ENCODE results near the gene MEF2C. TPM values are rescaled to one million over a fixed set of nuclear protein-coding genes. Genes with fewer than 3 reads are reported as not detected.

Gene MEF2C
- total and polyA plus RNA-seq, 2 donors (not counting 1 experiment from before 2014, with no cell fraction given) = 12.2 to 15.7 TPM

GRCh38 chr5:88885002-88885401 lies 2.0 kb upstream of the MEF2C start:
- Histone ChIP-seq H2AFZ (ENCODE audit: low read length) (peak overlapping the region; percentile 10), H3K27ac (ENCODE audit: insufficient read depth, low read length) (no peak overlapping the region), H3K4me1 (ENCODE audit: control insufficient read depth, extremely low read depth, insufficient read depth, low read length) (no peaks in the 10 kb centered on the region), H4K20me1 (ENCODE audit: control insufficient read depth, extremely low read depth, insufficient read depth, low read length) (no peaks in the 10 kb centered on the region), H3K27me3 (ENCODE audit: control insufficient read depth, insufficient read depth, low read length) (no peaks in the 10 kb centered on the region), H3K9ac (ENCODE audit: insufficient read depth, low read length) (no peak overlapping the region), H3K4me2 (ENCODE audit: extremely low read depth, insufficient read depth, low read length) (peak overlapping the region; percentile 74), H3K9me3 (ENCODE audit: control insufficient read depth, insufficient read depth, low read depth, low read length) (no peaks in the 10 kb centered on the region), H3K79me2 (ENCODE audit: control insufficient read depth, insufficient read depth, low read length) (peaks cover 19% of the 10 kb centered on the region), H3K4me3 (replicated peaks in 1 of 4; ENCODE audit: control extremely low read depth in 1 of 4, insufficient read depth in 1 of 4, low read depth in 3 of 4, low read length in 4 of 4) (peak overlapping the region in 1 of 4 experiments; percentile 82), H3K36me3 (ENCODE audit: control insufficient read depth, insufficient read depth, low read length) (no peaks in the 10 kb centered on the region)
- DNase-seq (ENCODE audit: low read depth in 2 of 2) = no peak
- TF ChIP-seq EZH2 (IDR thresholded peaks at IDR 0.05; ENCODE audit: low read length, missing control alignments) = no peak
- TF ChIP-seq, protein P1, sequence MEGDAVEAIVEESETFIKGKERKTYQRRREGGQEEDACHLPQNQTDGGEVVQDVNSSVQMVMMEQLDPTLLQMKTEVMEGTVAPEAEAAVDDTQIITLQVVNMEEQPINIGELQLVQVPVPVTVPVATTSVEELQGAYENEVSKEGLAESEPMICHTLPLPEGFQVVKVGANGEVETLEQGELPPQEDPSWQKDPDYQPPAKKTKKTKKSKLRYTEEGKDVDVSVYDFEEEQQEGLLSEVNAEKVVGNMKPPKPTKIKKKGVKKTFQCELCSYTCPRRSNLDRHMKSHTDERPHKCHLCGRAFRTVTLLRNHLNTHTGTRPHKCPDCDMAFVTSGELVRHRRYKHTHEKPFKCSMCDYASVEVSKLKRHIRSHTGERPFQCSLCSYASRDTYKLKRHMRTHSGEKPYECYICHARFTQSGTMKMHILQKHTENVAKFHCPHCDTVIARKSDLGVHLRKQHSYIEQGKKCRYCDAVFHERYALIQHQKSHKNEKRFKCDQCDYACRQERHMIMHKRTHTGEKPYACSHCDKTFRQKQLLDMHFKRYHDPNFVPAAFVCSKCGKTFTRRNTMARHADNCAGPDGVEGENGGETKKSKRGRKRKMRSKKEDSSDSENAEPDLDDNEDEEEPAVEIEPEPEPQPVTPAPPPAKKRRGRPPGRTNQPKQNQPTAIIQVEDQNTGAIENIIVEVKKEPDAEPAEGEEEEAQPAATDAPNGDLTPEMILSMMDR (conservative IDR thresholded peaks at IDR 0.05 in 1 of 2, IDR thresholded peaks at IDR 0.05 in 1 of 2; ENCODE audit: low read depth in 1 of 2, low read length in 2 of 2) = no peak

GRCh38 chr5:88884608-88884877 lies 1.6 kb upstream of the MEF2C start:
- Histone ChIP-seq H2AFZ (ENCODE audit: low read length) (peak overlapping the region; percentile 73), H3K4me2 (ENCODE audit: extremely low read depth, insufficient read depth, low read length) (peak overlapping the region; percentile 74), H4K20me1 (ENCODE audit: control insufficient read depth, extremely low read depth, insufficient read depth, low read length) (no peaks in the 10 kb centered on the region), H3K4me3 (replicated peaks in 1 of 4; ENCODE audit: control extremely low read depth in 1 of 4, insufficient read depth in 1 of 4, low read depth in 3 of 4, low read length in 4 of 4) (peak overlapping the region; percentile 73 to 86 (median 80)), H3K9me3 (ENCODE audit: control insufficient read depth, insufficient read depth, low read depth, low read length) (no peaks in the 10 kb centered on the region), H3K27ac (ENCODE audit: insufficient read depth, low read length) (peak overlapping the region; percentile 77), H3K4me1 (ENCODE audit: control insufficient read depth, extremely low read depth, insufficient read depth, low read length) (peaks cover 4% of the 10 kb centered on the region), H3K9ac (ENCODE audit: insufficient read depth, low read length) (peak overlapping the region; percentile 76), H3K79me2 (ENCODE audit: control insufficient read depth, insufficient read depth, low read length) (peaks cover 23% of the 10 kb centered on the region), H3K36me3 (ENCODE audit: control insufficient read depth, insufficient read depth, low read length) (no peaks in the 10 kb centered on the region), H3K27me3 (ENCODE audit: control insufficient read depth, insufficient read depth, low read length) (no peaks in the 10 kb centered on the region)
- TF ChIP-seq, protein P1 (conservative IDR thresholded peaks at IDR 0.05 in 1 of 2, IDR thresholded peaks at IDR 0.05 in 1 of 2; ENCODE audit: low read depth in 1 of 2, low read length in 2 of 2) = no peak
- no peak for TF ChIP-seq EZH2 (IDR thresholded peaks at IDR 0.05; ENCODE audit: low read length, missing control alignments)
- DNase-seq (ENCODE audit: low read depth in 2 of 2) = peak in 1 of 2 donors; percentile 22

GRCh38 chr5:88883836-88884607 lies 1.0 kb upstream of the MEF2C start:
- Histone ChIP-seq H4K20me1 (ENCODE audit: control insufficient read depth, extremely low read depth, insufficient read depth, low read length) (no peaks in the 10 kb centered on the region), H3K4me3 (replicated peaks in 1 of 4; ENCODE audit: control extremely low read depth in 1 of 4, insufficient read depth in 1 of 4, low read depth in 3 of 4, low read length in 4 of 4) (peak overlapping the region; percentile 73 to 86 (median 80)), H3K4me2 (ENCODE audit: extremely low read depth, insufficient read depth, low read length) (peak overlapping the region; percentile 74), H3K79me2 (ENCODE audit: control insufficient read depth, insufficient read depth, low read length) (peaks cover 26% of the 10 kb centered on the region), H3K27me3 (ENCODE audit: control insufficient read depth, insufficient read depth, low read length) (no peaks in the 10 kb centered on the region), H3K36me3 (ENCODE audit: control insufficient read depth, insufficient read depth, low read length) (no peaks in the 10 kb centered on the region), H3K4me1 (ENCODE audit: control insufficient read depth, extremely low read depth, insufficient read depth, low read length) (peaks cover 4% of the 10 kb centered on the region), H3K9ac (ENCODE audit: insufficient read depth, low read length) (peak overlapping the region; percentile 76), H3K9me3 (ENCODE audit: control insufficient read depth, insufficient read depth, low read depth, low read length) (no peaks in the 10 kb centered on the region), H2AFZ (ENCODE audit: low read length) (peak overlapping the region; percentile 73), H3K27ac (ENCODE audit: insufficient read depth, low read length) (peak overlapping the region; percentile 77)
- peak; percentile 80 to 83 for DNase-seq (ENCODE audit: low read depth in 2 of 2)
- no peak for TF ChIP-seq EZH2 (IDR thresholded peaks at IDR 0.05; ENCODE audit: low read length, missing control alignments)
- TF ChIP-seq, protein P1 (conservative IDR thresholded peaks at IDR 0.05 in 1 of 2, IDR thresholded peaks at IDR 0.05 in 1 of 2; ENCODE audit: low read depth in 1 of 2, low read length in 2 of 2) = no peak
